ENCODE results near the gene RPL39.
"Not testable (repeated sequence)": the region's sequence is repeated elsewhere in the genome, so short reads cannot be mapped to it uniquely, and the experiment has no call there.

The RPL39 gene

DNA sequence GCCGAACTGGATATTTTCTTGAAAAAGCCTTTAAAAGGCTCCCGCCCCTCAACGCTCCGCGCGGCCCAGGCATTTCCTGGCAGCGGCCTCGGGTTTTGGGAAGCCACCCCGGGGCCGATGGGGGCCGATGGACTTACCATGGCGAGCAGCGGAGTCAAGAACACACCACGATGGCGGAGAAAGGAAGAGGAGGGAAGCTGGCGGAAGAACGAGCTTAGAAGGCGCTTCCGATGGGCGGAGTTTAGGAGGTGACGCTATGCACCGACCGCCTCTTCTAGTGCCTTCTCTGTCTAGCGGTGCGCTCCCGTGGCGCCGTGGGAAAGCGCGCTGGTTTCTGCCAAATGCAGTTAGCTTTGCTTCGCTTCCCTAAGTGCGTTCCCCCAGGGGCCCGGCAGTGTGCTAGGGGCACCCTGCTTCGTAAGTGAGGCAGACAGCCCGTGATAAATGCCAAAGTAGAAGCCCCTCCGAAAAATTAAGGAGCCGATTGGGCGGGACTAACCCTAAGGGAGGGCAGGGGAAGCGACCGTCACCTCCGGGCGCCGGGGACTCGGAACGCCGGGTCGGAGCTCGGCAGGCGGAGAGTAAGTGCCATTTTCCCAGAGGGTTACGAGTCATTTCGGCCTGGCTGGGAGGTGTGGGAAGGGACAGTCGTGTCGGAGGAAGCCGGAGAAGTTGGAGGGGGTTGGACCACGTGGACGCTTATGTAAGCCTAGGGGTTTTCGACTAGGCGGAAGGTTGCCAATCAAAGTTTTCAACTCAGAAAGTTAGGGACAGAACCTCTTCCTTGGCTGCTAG is at the start of gene RPL39:
Gene RPL39 (minus strand): TSS at position 194 of the 795 bp plus-strand sequence. CDS start 54 bp downstream, at position 140.
- H3K27ac ChIP-seq (ENCODE audit: low read depth in 2 of 2, low read length in 2 of 2) = peak within 1 kb of the TSS; percentile 91 to 92
- H3K9me3 ChIP-seq (ENCODE audit: control insufficient read depth in 2 of 2, low read length in 2 of 2) = no peaks in the 10 kb centered on the region
- H3K27me3 ChIP-seq (ENCODE audit: control insufficient read depth in 2 of 2, insufficient read depth in 2 of 2, low read length in 2 of 2) = no peaks in the 10 kb centered on the region
- H3K4me1 ChIP-seq (ENCODE audit: control insufficient read depth in 2 of 2, insufficient read depth in 2 of 2, low read length in 2 of 2) = peaks cover 12% of the 10 kb centered on the region in 2 donors
- peaks cover 5 to 9% of the 10 kb centered on the region in 2 donors for H3K36me3 ChIP-seq (ENCODE audit: control insufficient read depth in 2 of 2, insufficient read depth in 2 of 2, low read length in 2 of 2)
- H3K4me3 ChIP-seq (ENCODE audit: low read length in 2 of 2) = peak within 1 kb of the TSS; percentile 74 to 85
- H3K9ac ChIP-seq (ENCODE audit: low read depth in 1 of 2, low read length in 2 of 2) = peak within 1 kb of the TSS; percentile 90 to 94

DNA sequence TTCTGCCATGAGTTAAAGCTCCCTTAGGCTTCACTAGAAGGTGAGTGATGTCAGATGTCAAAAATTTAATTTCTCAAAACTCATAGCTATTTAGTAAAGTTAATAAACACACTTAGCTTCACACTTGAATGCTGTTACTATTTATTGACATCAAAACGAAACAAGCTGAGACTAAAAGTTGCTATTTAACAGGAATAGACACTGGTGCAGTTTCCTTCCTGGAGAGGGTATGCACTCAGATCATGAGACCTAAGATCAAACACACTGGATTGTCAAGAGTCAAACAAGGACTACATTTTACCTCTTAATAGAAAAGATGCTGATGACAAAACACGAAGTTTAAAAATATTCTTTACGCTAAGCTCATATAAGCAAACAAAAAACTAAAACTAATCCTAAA is 42.5 kb upstream of the RPL39 start:
- no peaks in the 10 kb centered on the region for H3K9me3 ChIP-seq (ENCODE audit: control insufficient read depth in 2 of 2, low read length in 2 of 2)
- no peaks in the 10 kb centered on the region for H3K4me1 ChIP-seq (ENCODE audit: control insufficient read depth in 2 of 2, insufficient read depth in 2 of 2, low read length in 2 of 2)
- no peak overlapping the region for H3K27ac ChIP-seq (ENCODE audit: low read depth in 2 of 2, low read length in 2 of 2)

DNA sequence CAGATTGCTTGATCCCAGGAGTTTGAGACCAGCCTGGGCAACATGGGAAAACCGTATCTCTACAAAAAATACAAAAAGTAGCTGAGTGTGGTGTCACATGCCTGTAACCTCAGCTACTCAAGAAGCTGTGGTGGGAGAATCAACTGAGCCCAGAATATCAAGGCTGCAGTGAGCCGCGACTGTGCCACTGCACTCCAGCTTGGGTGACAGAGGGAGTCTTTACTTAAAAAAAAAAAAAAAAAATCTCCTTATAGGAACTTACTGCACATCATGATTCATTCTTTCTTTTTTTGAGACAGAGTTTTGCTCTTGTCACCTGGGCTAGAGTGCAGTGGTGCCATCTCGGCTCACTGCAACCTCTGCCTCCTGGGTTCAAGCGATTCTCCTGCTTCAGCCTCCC is 37.0 kb upstream of the RPL39 start:
- H3K36me3 ChIP-seq (ENCODE audit: control insufficient read depth in 2 of 2, insufficient read depth in 2 of 2, low read length in 2 of 2) = peaks cover 0 to 5% of the 10 kb centered on the region in 2 donors
- no peaks in the 10 kb centered on the region for H3K4me1 ChIP-seq (ENCODE audit: control insufficient read depth in 2 of 2, insufficient read depth in 2 of 2, low read length in 2 of 2)
- H3K4me3 ChIP-seq (ENCODE audit: low read length in 2 of 2) = no peak overlapping the region
- no peak overlapping the region for H3K27ac ChIP-seq (ENCODE audit: low read depth in 2 of 2, low read length in 2 of 2)
- H3K27me3 ChIP-seq (ENCODE audit: control insufficient read depth in 2 of 2, insufficient read depth in 2 of 2, low read length in 2 of 2) = no peaks in the 10 kb centered on the region
- H3K9ac ChIP-seq (ENCODE audit: low read depth in 1 of 2, low read length in 2 of 2) = no peak overlapping the region
- H3K9me3 ChIP-seq (ENCODE audit: control insufficient read depth in 2 of 2, low read length in 2 of 2) = no peaks in the 10 kb centered on the region

More for the DNA sequence above, 42.5 kb upstream of the RPL39 start:
- Histone ChIP-seq H3K4me3 (ENCODE audit: low read length in 2 of 2) (no peak overlapping the region), H3K27me3 (ENCODE audit: control insufficient read depth in 2 of 2, insufficient read depth in 2 of 2, low read length in 2 of 2) (no peaks in the 10 kb centered on the region), H3K36me3 (ENCODE audit: control insufficient read depth in 2 of 2, insufficient read depth in 2 of 2, low read length in 2 of 2) (peaks cover 4 to 30% of the 10 kb centered on the region in 2 donors), H3K9ac (ENCODE audit: low read depth in 1 of 2, low read length in 2 of 2) (no peak overlapping the region)

DNA sequence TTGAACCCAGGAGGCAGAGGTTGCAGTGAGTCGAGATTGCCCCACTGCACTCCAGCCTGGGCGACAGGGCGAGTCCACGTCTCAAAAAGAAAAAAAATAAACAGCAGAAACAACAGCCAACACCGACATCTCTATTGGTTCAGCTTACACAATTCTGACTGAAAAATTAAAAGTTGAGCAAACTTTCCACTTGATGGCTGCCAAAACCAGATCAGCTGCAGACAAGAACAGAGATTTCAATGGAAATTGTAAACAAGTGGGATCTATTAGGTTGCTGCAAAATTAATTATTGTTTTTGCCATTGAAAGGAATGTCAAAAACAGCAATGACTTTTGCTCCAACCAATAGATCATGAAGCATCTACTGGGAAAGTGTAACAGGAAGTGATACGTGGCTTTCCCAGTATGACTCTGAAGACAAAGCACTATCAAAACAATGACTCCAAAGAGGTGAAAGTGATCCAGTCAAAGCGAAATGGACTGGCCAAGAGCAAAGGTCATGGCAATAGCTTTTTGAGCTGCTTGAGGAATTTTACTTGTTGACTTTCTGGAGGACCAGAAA is 35.0 kb upstream of the RPL39 start:
- peaks cover 0 to 2% of the 10 kb centered on the region in 2 donors for H3K36me3 ChIP-seq (ENCODE audit: control insufficient read depth in 2 of 2, insufficient read depth in 2 of 2, low read length in 2 of 2)
- no peaks in the 10 kb centered on the region for H3K4me1 ChIP-seq (ENCODE audit: control insufficient read depth in 2 of 2, insufficient read depth in 2 of 2, low read length in 2 of 2)
- H3K9ac ChIP-seq (ENCODE audit: low read depth in 1 of 2, low read length in 2 of 2) = no peak overlapping the region
- no peak overlapping the region for H3K4me3 ChIP-seq (ENCODE audit: low read length in 2 of 2)
- H3K9me3 ChIP-seq (ENCODE audit: control insufficient read depth in 2 of 2, low read length in 2 of 2) = no peaks in the 10 kb centered on the region
- no peak overlapping the region for H3K27ac ChIP-seq (ENCODE audit: low read depth in 2 of 2, low read length in 2 of 2)
- no peaks in the 10 kb centered on the region for H3K27me3 ChIP-seq (ENCODE audit: control insufficient read depth in 2 of 2, insufficient read depth in 2 of 2, low read length in 2 of 2)

DNA sequence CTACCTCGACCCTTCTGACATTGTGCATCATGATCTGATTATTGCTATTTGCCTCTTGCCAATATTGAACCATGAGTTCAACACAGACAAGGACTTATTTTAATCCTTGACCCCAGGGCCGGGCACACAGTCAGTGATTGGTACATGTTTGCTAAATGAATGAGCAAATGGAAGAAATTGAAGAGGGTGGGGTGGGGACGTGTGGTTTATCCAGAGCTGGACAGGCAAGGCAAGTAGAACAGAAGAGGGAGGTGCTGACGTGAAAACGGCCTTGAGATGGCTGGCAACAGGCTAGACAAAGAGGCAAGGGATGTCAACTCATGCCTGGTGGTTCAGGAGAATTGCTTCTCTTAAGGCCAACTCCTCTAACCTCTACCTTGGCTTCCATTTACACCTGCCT is 32.8 kb upstream of the RPL39 start:
- H3K9ac ChIP-seq (ENCODE audit: low read depth in 1 of 2, low read length in 2 of 2); H3K4me3 ChIP-seq (ENCODE audit: low read length in 2 of 2); H3K36me3 ChIP-seq (ENCODE audit: control insufficient read depth in 2 of 2, insufficient read depth in 2 of 2, low read length in 2 of 2); H3K27ac ChIP-seq (ENCODE audit: low read depth in 2 of 2, low read length in 2 of 2); H3K27me3 ChIP-seq (ENCODE audit: control insufficient read depth in 2 of 2, insufficient read depth in 2 of 2, low read length in 2 of 2); H3K4me1 ChIP-seq (ENCODE audit: control insufficient read depth in 2 of 2, insufficient read depth in 2 of 2, low read length in 2 of 2); H3K9me3 ChIP-seq (ENCODE audit: control insufficient read depth in 2 of 2, low read length in 2 of 2): not testable (repeated sequence)

DNA sequence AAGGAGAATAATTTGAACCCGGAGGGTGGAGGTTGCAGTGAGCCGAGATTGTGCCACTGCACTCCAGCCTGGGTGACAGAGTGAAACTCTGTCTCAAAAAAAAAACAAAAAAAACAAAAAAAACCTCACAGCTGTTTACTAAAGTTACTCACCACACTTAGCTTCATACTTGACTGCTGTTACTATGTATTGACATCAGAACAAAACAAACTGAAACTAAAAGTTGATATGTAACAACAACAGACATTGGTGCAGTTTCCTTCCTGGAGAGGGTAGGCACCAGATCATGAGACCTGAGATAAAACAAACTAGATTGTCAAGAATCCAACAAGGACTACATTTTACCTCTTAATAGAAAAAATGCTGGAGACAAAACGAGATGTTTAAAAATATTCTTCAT is 30.3 kb upstream of the RPL39 start:
- not testable (repeated sequence) for H3K4me3 ChIP-seq (ENCODE audit: low read length in 2 of 2); H3K27ac ChIP-seq (ENCODE audit: low read depth in 2 of 2, low read length in 2 of 2); H3K9ac ChIP-seq (ENCODE audit: low read depth in 1 of 2, low read length in 2 of 2); H3K36me3 ChIP-seq (ENCODE audit: control insufficient read depth in 2 of 2, insufficient read depth in 2 of 2, low read length in 2 of 2); H3K27me3 ChIP-seq (ENCODE audit: control insufficient read depth in 2 of 2, insufficient read depth in 2 of 2, low read length in 2 of 2); H3K9me3 ChIP-seq (ENCODE audit: control insufficient read depth in 2 of 2, low read length in 2 of 2); H3K4me1 ChIP-seq (ENCODE audit: control insufficient read depth in 2 of 2, insufficient read depth in 2 of 2, low read length in 2 of 2)

DNA sequence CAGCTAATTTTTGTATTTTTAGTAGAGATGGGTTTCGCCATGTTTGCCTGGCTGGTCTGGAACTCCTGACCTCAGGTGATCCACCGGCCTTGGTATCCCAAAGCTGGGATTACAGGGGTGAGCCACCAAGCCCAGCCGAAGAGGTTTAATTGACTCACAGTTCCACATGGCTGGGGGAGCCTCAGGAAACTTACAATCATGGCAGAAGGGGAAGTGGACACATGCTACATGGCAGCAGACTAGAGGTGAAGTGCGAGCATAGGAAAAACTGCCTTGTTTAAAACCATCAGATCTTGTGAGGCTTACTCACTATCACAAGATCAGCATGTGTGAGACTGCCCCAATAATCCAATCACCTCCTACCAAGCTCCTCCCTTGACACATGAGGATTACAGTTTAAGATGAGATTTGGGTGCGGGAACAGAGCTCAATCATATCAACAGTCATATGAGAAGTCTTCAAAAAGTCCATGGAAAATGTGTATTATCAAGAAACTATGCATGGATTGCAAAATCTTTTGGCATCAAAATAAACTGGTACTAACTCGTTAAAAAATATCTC is 25.8 kb upstream of the RPL39 start:
- H3K9ac ChIP-seq (ENCODE audit: low read depth in 1 of 2, low read length in 2 of 2) = no peak overlapping the region
- H3K36me3 ChIP-seq (ENCODE audit: control insufficient read depth in 2 of 2, insufficient read depth in 2 of 2, low read length in 2 of 2) = no peaks in the 10 kb centered on the region
- H3K9me3 ChIP-seq (ENCODE audit: control insufficient read depth in 2 of 2, low read length in 2 of 2) = no peaks in the 10 kb centered on the region
- no peaks in the 10 kb centered on the region for H3K27me3 ChIP-seq (ENCODE audit: control insufficient read depth in 2 of 2, insufficient read depth in 2 of 2, low read length in 2 of 2)
- no peak overlapping the region for H3K4me3 ChIP-seq (ENCODE audit: low read length in 2 of 2)
- H3K4me1 ChIP-seq (ENCODE audit: control insufficient read depth in 2 of 2, insufficient read depth in 2 of 2, low read length in 2 of 2) = no peaks in the 10 kb centered on the region
- no peak overlapping the region for H3K27ac ChIP-seq (ENCODE audit: low read depth in 2 of 2, low read length in 2 of 2)

- no peaks in the 10 kb centered on the region for H3K4me1 ChIP-seq (ENCODE audit: control insufficient read depth in 2 of 2, insufficient read depth in 2 of 2, low read length in 2 of 2)
- no peak overlapping the region for H3K9ac ChIP-seq (ENCODE audit: low read depth in 1 of 2, low read length in 2 of 2)
- no peaks in the 10 kb centered on the region for H3K36me3 ChIP-seq (ENCODE audit: control insufficient read depth in 2 of 2, insufficient read depth in 2 of 2, low read length in 2 of 2)
- no peak overlapping the region for H3K27ac ChIP-seq (ENCODE audit: low read depth in 2 of 2, low read length in 2 of 2)
- H3K9me3 ChIP-seq (ENCODE audit: control insufficient read depth in 2 of 2, low read length in 2 of 2) = no peaks in the 10 kb centered on the region
- no peaks in the 10 kb centered on the region for H3K27me3 ChIP-seq (ENCODE audit: control insufficient read depth in 2 of 2, insufficient read depth in 2 of 2, low read length in 2 of 2)
- no peak overlapping the region for H3K4me3 ChIP-seq (ENCODE audit: low read length in 2 of 2)
Observed at GRCh38 chrX:119816300-119816699, 24.9 kb upstream of the RPL39 start.

GRCh38 chrX:119809185-119809666 is 17.8 kb upstream of the RPL39 start:
- no peaks in the 10 kb centered on the region for H3K36me3 ChIP-seq (ENCODE audit: control insufficient read depth in 2 of 2, insufficient read depth in 2 of 2, low read length in 2 of 2)
- no peaks in the 10 kb centered on the region for H3K27me3 ChIP-seq (ENCODE audit: control insufficient read depth in 2 of 2, insufficient read depth in 2 of 2, low read length in 2 of 2)
- no peaks in the 10 kb centered on the region for H3K4me1 ChIP-seq (ENCODE audit: control insufficient read depth in 2 of 2, insufficient read depth in 2 of 2, low read length in 2 of 2)
- H3K27ac ChIP-seq (ENCODE audit: low read depth in 2 of 2, low read length in 2 of 2) = no peak overlapping the region
- no peaks in the 10 kb centered on the region for H3K9me3 ChIP-seq (ENCODE audit: control insufficient read depth in 2 of 2, low read length in 2 of 2)
- H3K4me3 ChIP-seq (ENCODE audit: low read length in 2 of 2) = no peak overlapping the region
- H3K9ac ChIP-seq (ENCODE audit: low read depth in 1 of 2, low read length in 2 of 2) = no peak overlapping the region

- H3K27ac ChIP-seq (ENCODE audit: low read depth in 2 of 2, low read length in 2 of 2); H3K4me1 ChIP-seq (ENCODE audit: control insufficient read depth in 2 of 2, insufficient read depth in 2 of 2, low read length in 2 of 2); H3K36me3 ChIP-seq (ENCODE audit: control insufficient read depth in 2 of 2, insufficient read depth in 2 of 2, low read length in 2 of 2); H3K9ac ChIP-seq (ENCODE audit: low read depth in 1 of 2, low read length in 2 of 2); H3K27me3 ChIP-seq (ENCODE audit: control insufficient read depth in 2 of 2, insufficient read depth in 2 of 2, low read length in 2 of 2); H3K4me3 ChIP-seq (ENCODE audit: low read length in 2 of 2); H3K9me3 ChIP-seq (ENCODE audit: control insufficient read depth in 2 of 2, low read length in 2 of 2): not testable (repeated sequence)
Observed at GRCh38 chrX:119808461-119808860, 17.0 kb upstream of the RPL39 start.

All from mucosa of rectum (tissue), 2 donors.